ENCODE data around the gene KRTAP1-3. TPM values are rescaled to one million over a fixed set of nuclear protein-coding genes. Genes with fewer than 3 reads are reported as not detected.

Gene KRTAP1-3, protein sequence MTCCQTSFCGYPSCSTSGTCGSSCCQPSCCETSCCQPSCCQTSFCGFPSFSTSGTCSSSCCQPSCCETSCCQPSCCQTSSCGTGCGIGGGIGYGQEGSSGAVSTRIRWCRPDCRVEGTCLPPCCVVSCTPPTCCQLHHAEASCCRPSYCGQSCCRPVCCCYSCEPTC
- not detected in 2 replicates for total RNA-seq (2014; rRNA removed; shearing (Covaris generic))

DNA sequence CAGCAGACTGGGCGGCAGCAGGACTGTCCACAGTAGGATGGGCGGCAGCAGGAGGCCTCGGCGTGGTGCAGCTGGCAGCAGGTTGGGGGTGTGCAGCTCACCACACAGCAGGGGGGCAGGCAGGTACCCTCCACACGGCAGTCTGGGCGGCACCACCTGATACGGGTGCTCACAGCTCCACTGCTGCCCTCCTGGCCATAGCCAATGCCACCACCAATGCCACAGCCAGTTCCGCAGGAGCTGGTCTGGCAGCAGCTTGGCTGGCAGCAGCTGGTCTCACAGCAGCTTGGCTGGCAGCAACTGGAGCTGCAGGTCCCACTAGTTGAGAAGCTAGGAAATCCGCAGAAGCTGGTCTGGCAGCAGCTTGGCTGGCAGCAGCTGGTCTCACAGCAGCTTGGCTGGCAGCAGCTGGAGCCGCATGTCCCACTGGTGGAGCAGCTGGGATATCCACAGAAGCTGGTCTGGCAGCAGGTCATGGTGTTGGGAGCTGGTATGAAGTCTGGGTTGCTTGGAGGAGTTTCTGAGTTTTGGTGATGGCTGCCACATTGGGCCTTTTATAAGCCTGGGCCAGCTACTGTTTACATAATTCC, at the start of gene KRTAP1-3:
TSS of gene KRTAP1-3 (minus strand) at position 529 of the 590 bp plus-strand sequence. CDS start at position 476, 53 bp downstream.

DNA sequence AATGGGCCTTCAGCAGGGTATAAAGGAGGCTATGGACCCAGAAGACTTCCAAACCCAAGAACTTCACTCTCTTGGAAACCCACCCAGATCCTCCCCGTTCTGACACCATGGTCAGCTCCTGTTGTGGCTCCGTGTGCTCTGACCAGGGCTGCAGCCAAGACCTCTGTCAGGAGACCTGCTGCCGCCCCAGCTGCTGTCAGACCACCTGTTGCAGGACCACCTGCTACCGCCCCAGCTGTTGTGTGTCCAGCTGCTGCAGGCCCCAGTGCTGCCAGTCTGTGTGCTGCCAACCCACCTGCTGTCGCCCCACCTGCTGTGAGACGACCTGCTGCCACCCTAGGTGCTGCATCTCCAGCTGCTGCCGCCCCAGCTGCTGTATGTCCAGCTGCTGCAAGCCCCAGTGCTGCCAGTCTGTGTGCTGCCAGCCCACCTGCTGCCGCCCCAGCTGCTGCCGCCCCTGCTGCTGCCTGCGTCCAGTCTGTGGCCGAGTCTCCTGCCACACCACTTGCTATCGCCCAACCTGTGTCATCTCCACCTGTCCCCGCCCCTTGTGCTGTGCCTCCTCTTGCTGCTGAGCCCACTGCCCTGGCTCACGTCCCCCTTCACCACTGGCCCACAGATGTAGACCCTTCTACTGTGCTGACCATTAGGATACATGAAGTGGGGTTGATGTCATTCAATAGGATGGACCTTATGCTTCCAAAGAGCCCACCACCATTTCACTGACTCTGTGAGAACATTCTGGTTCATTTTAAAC, 49.6 kb upstream of the KRTAP1-3 start, which contains the start of gene KRTAP4-7:
TSS of gene KRTAP4-7 (plus strand) at position 51 of the 757 bp plus-strand sequence. CDS start at position 108, 57 bp downstream.

DNA sequence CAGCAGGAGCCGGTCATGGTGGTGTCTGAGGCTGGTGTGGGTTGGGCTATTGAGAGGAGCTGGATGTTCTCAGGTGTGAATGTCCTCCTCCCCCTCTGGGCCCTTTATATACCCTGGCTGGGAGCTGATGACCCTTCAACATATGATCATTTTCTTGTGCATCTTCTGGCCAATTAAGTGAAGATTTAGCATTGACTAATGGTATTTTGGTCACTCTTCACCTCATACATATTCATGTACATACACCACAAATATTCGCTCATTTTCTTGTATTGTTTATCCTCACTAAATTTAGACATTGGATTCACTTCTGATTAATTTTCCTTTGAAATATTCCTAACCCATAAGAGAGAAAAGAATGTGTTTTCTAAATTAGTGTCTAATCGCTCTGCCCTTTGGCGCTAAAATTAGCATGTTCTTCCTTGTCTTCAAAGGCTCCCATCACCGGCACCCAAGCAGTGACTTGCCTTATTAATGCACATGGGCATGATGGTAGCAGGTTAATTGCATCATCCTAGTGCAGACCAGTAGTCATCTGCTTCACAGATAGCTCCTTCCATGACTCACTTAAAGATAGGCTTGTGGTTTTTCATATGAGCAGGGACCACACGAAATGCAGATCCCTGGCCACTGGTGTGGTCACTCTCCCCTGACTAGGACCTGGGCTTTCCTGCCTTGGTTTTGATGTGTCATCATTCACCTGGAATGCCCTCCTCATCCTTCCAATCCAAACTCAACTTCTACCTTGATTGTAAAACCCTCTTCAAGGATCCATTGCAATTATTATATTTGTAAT, 31.4 kb upstream of the KRTAP1-3 start, which contains the start of gene KRTAP2-4:
TSS of gene KRTAP2-4 (minus strand) at position 51 of the 796 bp plus-strand sequence. CDS start at position 17, 34 bp downstream.

DNA sequence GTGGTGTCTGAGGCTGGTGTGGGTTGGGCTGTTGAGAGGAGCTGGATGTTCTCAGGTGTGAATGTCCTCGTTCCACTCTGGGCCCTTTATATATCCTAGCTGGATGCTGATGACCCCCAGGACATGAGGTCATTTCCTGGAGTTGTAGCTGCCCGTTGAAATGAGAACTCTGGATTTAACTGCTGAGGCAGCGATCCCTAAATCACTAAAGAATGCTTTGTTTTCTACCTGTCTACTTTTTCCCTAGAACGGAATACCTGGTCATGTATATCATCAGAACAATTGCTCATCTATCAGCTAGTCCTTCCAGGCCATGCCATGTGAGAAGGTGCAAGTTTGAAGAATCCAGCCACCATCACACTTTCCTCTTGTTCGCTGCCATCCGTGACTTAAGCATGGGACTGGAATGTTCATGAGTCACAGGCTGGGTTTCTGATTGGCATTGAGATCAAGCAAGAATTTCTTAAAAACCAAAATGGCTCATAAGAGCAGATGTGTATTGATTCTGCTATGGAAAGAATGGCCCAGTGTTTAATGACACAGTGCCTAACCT, 25.5 kb upstream of the KRTAP1-3 start, which contains the start of gene KRTAP2-3:
TSS of gene KRTAP2-3 (minus strand) at position 63 of the 553 bp plus-strand sequence. CDS start 64 bp downstream, outside the sequence.

DNA sequence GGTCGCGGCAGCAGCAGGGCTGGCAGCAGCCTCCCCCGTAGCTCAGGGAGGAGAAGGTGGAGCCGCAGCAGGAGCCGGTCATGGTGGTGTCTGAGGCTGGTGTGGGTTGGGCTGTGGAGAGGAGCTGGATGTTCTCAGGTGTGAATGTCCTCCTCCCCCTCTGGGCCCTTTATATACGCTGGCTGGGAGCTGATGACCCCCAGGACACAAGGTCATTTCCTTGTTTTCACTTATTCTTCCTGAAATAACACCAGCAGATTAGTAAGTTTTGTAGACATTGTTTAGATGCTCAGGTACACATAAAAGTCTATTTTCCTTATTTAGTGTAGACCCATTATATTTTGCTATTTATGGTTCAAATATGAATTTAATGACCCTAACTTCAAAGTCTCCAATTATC, 20.5 kb upstream of the KRTAP1-3 start, which contains the start of gene KRTAP2-2:
TSS of gene KRTAP2-2 (minus strand) at position 101 of the 400 bp plus-strand sequence. CDS start at position 82, 19 bp downstream.

DNA sequence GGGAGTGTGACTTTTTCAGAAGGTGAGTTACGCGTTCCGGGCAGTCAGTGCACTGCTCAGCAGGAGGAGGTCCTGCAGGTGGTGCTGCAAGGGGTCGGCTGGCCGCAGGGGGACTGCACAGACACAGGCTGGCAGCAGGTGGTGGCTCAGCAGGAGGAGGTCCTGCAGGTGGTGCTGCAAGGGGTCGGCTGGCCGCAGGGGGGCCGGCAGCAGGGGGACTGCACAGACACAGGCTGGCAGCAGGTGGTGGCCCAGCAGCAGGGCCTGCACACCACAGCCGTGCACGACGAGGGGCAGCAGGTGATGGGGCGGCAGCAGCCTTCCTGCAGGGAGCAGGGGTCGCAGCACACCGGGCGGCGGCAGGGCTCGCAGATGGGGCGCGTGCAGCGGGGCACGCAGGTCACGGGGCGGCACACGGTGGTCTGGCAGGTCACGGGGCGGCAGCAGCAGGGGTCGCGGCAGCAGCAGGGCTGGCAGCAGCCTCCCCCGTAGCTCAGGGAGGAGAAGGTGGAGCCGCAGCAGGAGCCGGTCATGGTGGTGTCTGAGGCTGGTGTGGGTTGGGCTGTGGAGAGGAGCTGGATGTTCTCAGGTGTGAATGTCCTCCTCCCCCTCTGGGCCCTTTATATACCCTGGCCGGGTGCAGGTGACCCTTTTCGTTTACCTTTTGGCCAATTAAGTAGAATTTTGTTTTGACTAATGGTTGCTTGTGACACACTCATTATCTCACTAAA, 12.2 kb upstream of the KRTAP1-3 start, which contains the start of gene KRTAP2-1:
TSS of gene KRTAP2-1 (minus strand) at position 582 of the 731 bp plus-strand sequence. CDS start at position 533, 49 bp downstream.

DNA sequence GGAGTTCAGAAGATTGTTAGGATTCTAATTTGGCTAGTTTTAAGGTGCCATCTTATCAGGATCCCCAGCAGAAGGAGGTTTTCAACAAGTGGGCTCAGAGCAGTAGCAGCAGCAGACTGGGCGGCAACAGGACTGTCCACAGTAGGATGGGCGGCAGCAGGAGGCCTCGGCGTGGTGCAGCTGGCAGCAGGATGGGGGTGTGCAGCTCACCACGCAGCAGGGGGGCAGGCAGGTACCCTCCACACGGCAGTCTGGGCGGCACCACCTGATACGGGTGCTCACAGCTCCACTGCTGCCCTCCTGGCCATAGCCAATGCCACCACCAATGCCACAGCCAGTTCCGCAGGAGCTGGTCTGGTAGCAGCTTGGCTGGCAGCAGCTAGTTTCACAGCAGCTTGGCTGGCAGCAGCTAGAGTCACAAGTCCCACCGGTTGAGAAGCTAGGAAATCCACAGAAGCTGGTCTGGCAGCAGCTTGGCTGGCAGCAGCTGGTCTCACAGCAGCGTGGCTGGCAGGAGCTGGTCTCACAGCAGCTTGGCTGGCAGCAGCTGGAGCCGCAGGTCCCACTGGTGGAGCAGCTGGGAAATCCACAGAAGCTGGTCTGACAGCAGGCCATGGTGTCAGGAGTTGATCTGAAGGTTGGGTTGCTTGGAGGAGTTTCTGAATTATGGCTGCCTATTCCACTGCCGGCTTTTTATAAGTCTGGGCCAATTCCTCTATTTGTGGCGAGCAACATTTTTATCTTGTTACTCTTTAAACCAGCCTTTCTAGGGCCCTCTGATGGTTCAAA, 6.3 kb upstream of the KRTAP1-3 start, which contains the start of gene KRTAP1-1:
TSS of gene KRTAP1-1 (minus strand) at position 668 of the 789 bp plus-strand sequence. CDS start at position 615, 53 bp downstream.

DNA sequence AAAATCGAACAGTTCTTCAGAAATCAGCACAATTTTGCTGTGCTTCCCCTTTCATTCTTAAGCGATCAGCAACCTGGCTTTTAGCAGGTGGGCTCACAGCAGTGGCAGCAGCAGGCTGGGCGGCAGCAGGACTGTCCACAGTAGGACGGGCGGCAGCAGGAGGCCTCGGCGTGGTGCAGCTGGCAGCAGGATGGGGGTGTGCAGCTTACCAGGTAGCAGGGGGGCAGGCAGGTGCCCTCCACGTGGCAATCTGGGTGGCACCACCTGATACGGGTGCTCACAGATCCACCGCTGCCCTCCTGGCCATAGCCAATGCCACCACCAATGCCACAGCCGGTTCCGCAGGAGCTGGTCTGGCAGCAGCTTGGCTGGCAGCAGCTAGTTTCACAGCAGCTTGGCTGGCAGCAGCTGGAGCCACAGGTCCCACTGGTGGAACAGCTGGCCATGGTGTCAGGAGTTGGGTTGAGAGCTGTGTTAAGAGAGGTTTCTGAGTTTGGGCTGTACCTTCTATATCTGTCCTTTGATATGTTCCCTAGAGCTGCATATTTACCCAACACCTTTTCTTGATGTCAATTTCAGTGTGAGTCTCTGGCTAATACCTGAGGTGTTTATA, 4.9 kb downstream of the KRTAP1-3 start, which contains the start of gene KRTAP1-4:
TSS of gene KRTAP1-4 (minus strand) at position 563 of the 613 bp plus-strand sequence. CDS start at position 446, 117 bp downstream.

DNA sequence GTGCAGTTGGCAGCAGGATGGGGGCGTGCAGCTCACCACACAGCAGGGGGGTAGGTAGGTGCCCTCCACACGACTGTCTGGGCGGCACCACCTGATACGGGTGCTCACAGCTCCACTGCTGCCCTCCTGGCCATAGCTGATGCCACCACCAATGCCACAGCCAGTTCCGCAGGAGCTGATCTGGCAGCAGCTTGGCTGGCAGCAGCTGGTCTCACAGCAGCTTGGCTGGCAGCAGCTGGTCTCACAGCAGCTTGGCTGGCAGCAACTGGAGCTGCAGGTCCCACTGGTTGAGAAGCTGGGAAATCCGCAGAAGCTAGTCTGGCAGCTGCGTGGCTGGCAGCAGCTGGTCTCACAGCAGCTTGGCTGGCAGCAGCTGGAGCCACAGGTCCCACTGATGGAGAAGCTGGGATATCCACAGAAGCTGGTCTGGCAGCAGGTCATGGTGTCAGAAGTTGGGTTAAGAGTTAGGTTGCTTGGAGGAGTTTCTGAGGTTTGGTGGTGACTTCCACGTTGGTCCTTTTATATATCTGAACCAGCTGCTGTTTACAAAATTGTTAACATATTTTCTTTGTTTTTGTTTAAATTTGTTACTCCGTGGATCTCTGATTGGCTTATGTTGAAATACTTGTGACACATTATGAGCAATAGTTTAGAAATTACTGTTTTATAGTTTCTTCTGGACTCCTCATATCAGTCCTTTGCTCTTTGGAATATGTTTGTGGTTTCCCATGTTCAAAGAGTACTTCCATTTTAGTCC, 7.8 kb downstream of the KRTAP1-3 start, which contains the start of gene KRTAP1-5:
TSS of gene KRTAP1-5 (minus strand) at position 494 of the 757 bp plus-strand sequence. CDS start at position 441, 53 bp downstream.

DNA sequence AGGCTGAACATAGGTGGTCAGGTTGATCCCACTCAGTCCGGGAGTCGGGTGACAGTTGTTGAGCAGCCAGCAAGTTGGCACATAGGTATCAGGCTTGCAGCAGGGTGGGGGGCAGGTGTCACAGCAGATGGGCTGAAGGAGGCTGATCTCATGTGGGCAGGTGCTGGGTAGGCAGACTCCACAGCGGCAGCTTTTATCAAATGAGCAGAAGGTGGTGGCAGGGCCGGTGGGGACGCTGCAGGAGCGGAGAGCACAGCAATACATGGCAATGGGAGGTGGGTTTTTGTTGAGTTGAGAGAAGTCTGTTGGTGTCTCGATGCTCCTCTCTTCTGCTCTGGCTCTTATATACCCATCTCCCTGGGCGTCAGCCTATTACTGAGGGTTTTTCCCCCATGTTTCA, 25.9 kb downstream of the KRTAP1-3 start, which contains the start of gene KRTAP3-1:
TSS of gene KRTAP3-1 (minus strand) at position 318 of the 400 bp plus-strand sequence. CDS start at position 264, 54 bp downstream.

DNA sequence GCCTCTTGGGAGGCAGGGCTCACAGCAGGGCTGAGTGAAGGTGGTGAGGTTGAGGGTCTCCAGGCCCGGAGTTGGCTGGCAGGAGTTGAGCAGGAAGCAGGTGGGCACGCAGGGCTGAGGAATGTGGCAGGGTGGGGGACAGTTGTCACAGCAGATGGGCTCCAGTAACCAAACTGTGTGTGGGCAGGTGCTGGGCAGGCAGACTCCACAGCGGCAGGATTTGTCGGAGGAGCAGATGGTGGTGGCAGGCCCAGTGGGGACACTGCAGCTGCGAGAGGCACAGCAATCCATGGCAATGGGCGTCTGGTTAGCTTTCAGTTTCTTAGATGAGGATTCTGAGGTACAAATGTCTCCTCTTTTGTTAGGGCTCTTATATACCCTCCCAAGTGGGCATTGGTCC, 35.1 kb downstream of the KRTAP1-3 start, which contains the start of gene KRTAP3-2:
TSS of gene KRTAP3-2 (minus strand) at position 344 of the 400 bp plus-strand sequence. CDS start at position 291, 53 bp downstream.

DNA sequence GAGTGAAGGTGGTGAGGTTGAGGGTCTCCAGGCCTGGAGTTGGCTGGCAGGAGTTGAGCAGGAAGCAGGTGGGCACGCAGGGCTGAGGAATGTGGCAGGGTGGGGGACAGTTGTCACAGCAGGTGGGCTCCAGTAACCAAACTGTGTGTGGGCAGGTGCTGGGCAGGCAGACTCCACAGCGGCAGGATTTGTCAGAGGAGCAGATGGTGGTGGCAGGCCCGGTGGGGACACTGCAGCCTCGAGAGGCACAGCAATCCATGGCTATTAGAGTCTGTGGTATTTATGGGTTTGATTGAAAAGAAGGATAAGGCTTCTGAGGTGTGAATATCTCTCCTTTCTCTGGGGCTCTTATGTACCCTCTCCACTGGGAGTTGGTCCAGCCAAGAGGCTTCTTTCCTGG, 40.8 kb downstream of the KRTAP1-3 start, which contains the start of gene KRTAP3-3:
TSS of gene KRTAP3-3 (minus strand) at position 326 of the 400 bp plus-strand sequence. CDS start at position 259, 67 bp downstream.

DNA sequence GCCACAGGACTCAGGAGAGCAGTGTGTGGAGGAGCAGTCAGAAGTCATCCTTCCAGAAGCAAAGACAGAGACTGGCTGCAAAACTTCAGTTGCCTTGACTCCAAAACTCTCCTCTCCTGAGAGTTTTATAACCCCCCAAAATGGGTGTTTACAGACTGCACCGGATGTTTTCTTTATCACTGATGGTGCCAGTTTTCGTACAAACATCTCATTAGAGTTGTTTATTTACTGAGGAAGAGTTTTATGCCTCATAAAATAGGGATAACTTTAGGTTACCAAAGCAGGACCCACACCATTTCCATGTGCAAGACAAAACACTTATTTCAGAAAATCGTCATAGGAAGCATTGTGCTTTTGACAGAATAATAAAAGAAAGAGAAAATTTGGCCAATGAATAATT, 50.4 kb downstream of the KRTAP1-3 start, which contains the start of gene KRT40:
TSS of gene KRT40 (minus strand) at position 101 of the 400 bp plus-strand sequence. CDS start at position 48, 53 bp downstream.

